Smooth muscle cell (in vitro differentiated cells): ENCODE measurements around the gene SMOC1. TPM values are rescaled to one million over a fixed set of nuclear protein-coding genes. Genes with fewer than 3 reads are reported as not detected.

Experiments used
- DNase-seq: peaks from one replicate; lab custom pipeline; 2025; ENCODE audit not compliant: unreplicated experiment; lab: John Stamatoyannopoulos, UW
- H2AFZ ChIP-seq: fragments of 200-600 bp; sonication (generic); 2 replicates; pipeline ENCODE4 v1.6.0; 2016; ENCODE audit warnings: antibody characterized with exemption, low read depth, mild to moderate bottlenecking
- H3F3A ChIP-seq: fragments of 200-600 bp; sonication (generic); 2 replicates; pipeline ENCODE4 v1.6.0; 2017; ENCODE audit warnings: antibody characterized with exemption, low read depth
- H3K27ac ChIP-seq: fragments of 200-600 bp; sonication (generic); 2 replicates; pipeline ENCODE4 v1.5.1; 2016; ENCODE audit warnings: low read depth, mild to moderate bottlenecking
- H3K27me3 ChIP-seq: fragments of 200-600 bp; sonication (generic); 2 replicates; pipeline ENCODE4 v1.6.1; 2016; ENCODE audit warnings: low read depth, mild to moderate bottlenecking
- H3K36me3 ChIP-seq: fragments of 200-600 bp; sonication (generic); 2 replicates; pipeline ENCODE4 v1.5.1; 2016; ENCODE audit warnings: low read depth
- H3K4me1 ChIP-seq: fragments of 200-600 bp; sonication (generic); 2 replicates; pipeline ENCODE4 v1.5.1; 2016; ENCODE audit warnings: low read depth
- H3K4me2 ChIP-seq: fragments of 200-600 bp; sonication (generic); 2 replicates; pipeline ENCODE4 v1.6.0; 2016; ENCODE audit warnings: mild to moderate bottlenecking
- H3K4me3 ChIP-seq: fragments of 200-600 bp; sonication (generic); 2 replicates; pipeline ENCODE4 v1.5.1; 2016; ENCODE audit warnings: mild to moderate bottlenecking
- H3K79me2 ChIP-seq: fragments of 200-600 bp; sonication (generic); 2 replicates; pipeline ENCODE4 v1.6.0; 2016; ENCODE audit warnings: low read depth, mild to moderate bottlenecking
- H3K9ac ChIP-seq: fragments of 200-600 bp; sonication (generic); 2 replicates; pipeline ENCODE4 v1.6.0; 2016; ENCODE audit warnings: low read depth
- H3K9me3 ChIP-seq: fragments of 200-600 bp; sonication (generic); replicated peaks from 2 replicates; pipeline ENCODE4 v1.5.1; 2016; ENCODE audit warnings: low read depth
- H4K20me1 ChIP-seq: fragments of 200-600 bp; sonication (generic); 2 replicates; pipeline ENCODE4 v1.6.0; 2016; ENCODE audit warnings: low read depth
- CTCF ChIP-seq: fragments of 200-600 bp; sonication (generic); IDR thresholded peaks from 2 replicates; pipeline ENCODE4 v1.5.1; 2017; ENCODE audit warnings: borderline replicate concordance, mild to moderate bottlenecking, antibody characterized with exemption; ENCODE audit not compliant: insufficient read depth, poor library complexity, severe bottlenecking
- WGBS: methylation state at CpG from one replicate; pipeline ENCODE4 v1.1.7; 2016; ENCODE audit warnings: low lambda C conversion rate; 5-methylcytosine and 5-hydroxymethylcytosine counted together
- polyA plus RNA-seq: library from polyadenylated mRNA; unstranded; fragments of >200 nt; fragmentation: Nextera tagmentation; extraction: Ambion mirVana; gene quantifications from 2 replicates; pipeline ENCODE4 v1.2.1, GENCODE V29; 2016
- total RNA-seq: library from RNA; depleted of rRNA; stranded (reverse); fragments of >200 nt; gene quantifications from 2 replicates; pipeline ENCODE4 v1.2.3, GENCODE V29; 2014

The SMOC1 gene
- total and polyA plus RNA-seq, 2 experiments from 2014 or later = 1.6 to 6.3 TPM

- Histone ChIP-seq H3K4me2 (no peak overlapping the region), H2AFZ (no peak overlapping the region), H3K9ac (no peak overlapping the region), H3K27ac (no peak overlapping the region), H3K79me2 (no peaks in the 10 kb centered on the region), H3K36me3 (no peaks in the 10 kb centered on the region), H3F3A (no peaks in the 10 kb centered on the region), H3K9me3 (no peaks in the 10 kb centered on the region), H3K4me3 (no peak overlapping the region), H4K20me1 (no peaks in the 10 kb centered on the region), H3K4me1 (no peaks in the 10 kb centered on the region), H3K27me3 (peaks cover 17% of the 10 kb centered on the region)
- TF ChIP-seq CTCF = no peak
- no peak for DNase-seq
- WGBS = 65% methylated on average over 5 of the region's 5 CpGs
Measured at GRCh38 chr14:70069186-70069585, 190.0 kb downstream of the SMOC1 start.

- WGBS = 51% methylated on average over 3 of the region's 3 CpGs
- TF ChIP-seq CTCF = peak; percentile 88
Measured at GRCh38 chr14:70073924-70074566, 194.8 kb downstream of the SMOC1 start.

GRCh38 chr14:70077005-70077404 lies 197.8 kb downstream of the SMOC1 start:
- Histone ChIP-seq H3K79me2 (no peaks in the 10 kb centered on the region), H3K9me3 (no peaks in the 10 kb centered on the region), H2AFZ (no peak overlapping the region), H3K9ac (no peak overlapping the region), H3K27ac (no peak overlapping the region), H3K4me1 (no peaks in the 10 kb centered on the region), H3F3A (no peaks in the 10 kb centered on the region), H3K36me3 (no peaks in the 10 kb centered on the region), H3K4me3 (no peak overlapping the region), H3K27me3 (peaks cover 24% of the 10 kb centered on the region), H3K4me2 (no peak overlapping the region), H4K20me1 (no peaks in the 10 kb centered on the region)
- TF ChIP-seq CTCF = no peak
- DNase-seq = no peak
- 89% methylated on average over 3 of the region's 3 CpGs for WGBS

More at GRCh38 chr14:70073924-70074566, 194.8 kb downstream of the SMOC1 start:
- no peak overlapping the region for H3K4me2 ChIP-seq
- H4K20me1 ChIP-seq = no peaks in the 10 kb centered on the region
- no peak overlapping the region for H3K9ac ChIP-seq
- no peaks in the 10 kb centered on the region for H3F3A ChIP-seq
- H3K9me3 ChIP-seq = no peaks in the 10 kb centered on the region
- H3K4me1 ChIP-seq = no peaks in the 10 kb centered on the region
- DNase-seq = no peak
- no peaks in the 10 kb centered on the region for H3K36me3 ChIP-seq
- no peak overlapping the region for H3K4me3 ChIP-seq
- H2AFZ ChIP-seq = no peak overlapping the region
- H3K27ac ChIP-seq = no peak overlapping the region
- H3K27me3 ChIP-seq = peaks cover 21% of the 10 kb centered on the region
- H3K79me2 ChIP-seq = no peaks in the 10 kb centered on the region

GRCh38 chr14:70077720-70078119 lies 198.5 kb downstream of the SMOC1 start:
- no peaks in the 10 kb centered on the region for H4K20me1 ChIP-seq
- DNase-seq = no peak
- H3K9me3 ChIP-seq = no peaks in the 10 kb centered on the region
- H3K27me3 ChIP-seq = peaks cover 27% of the 10 kb centered on the region
- no peak overlapping the region for H3K4me2 ChIP-seq
- H2AFZ ChIP-seq = no peak overlapping the region
- no peak overlapping the region for H3K9ac ChIP-seq
- H3K27ac ChIP-seq = no peak overlapping the region
- no peaks in the 10 kb centered on the region for H3K4me1 ChIP-seq
- no peak overlapping the region for H3K4me3 ChIP-seq
- H3K79me2 ChIP-seq = no peaks in the 10 kb centered on the region
- no peaks in the 10 kb centered on the region for H3F3A ChIP-seq
- WGBS = 79% methylated on average over 2 of the region's 2 CpGs
- H3K36me3 ChIP-seq = no peaks in the 10 kb centered on the region
- no peak for TF ChIP-seq CTCF
